GM23338 (cell line): ENCODE data around the gene SLX4IP. TPM values are rescaled to one million over a fixed set of nuclear protein-coding genes. Genes with fewer than 3 reads are reported as not detected.

Experiments
- ATAC-seq: fragments of 200-7000 bp; cut with Tn5 transposase; 3 replicates; pipeline ENCODE4 v1.9.1; 2020
- DNase-seq: peaks from one replicate; pipeline ENCODE4 v3.0.0-alpha.2; 2015; ENCODE audit warnings: low spot score
- H2AFZ ChIP-seq: fragments of 200-600 bp; sonication (generic); 2 replicates; pipeline ENCODE4 v1.8.0; 2016; ENCODE audit warnings: antibody characterized with exemption, mild to moderate bottlenecking, moderate library complexity
- H3F3A ChIP-seq: fragments of 200-600 bp; sonication (generic); replicated peaks from 2 replicates; pipeline ENCODE4 v1.8.0; 2017; ENCODE audit warnings: antibody characterized with exemption, mixed run types, low read depth
- H3K27ac ChIP-seq: fragments of 200-600 bp; sonication (generic); 2 replicates; pipeline ENCODE4 v1.6.1; 2016; ENCODE audit warnings: low read depth
- H3K27me3 ChIP-seq: fragments of 200-600 bp; sonication (generic); 2 replicates; pipeline ENCODE4 v1.8.0; 2016; ENCODE audit warnings: mild to moderate bottlenecking, mixed run types, moderate library complexity; ENCODE audit not compliant: insufficient read depth
- H3K36me3 ChIP-seq: fragments of 200-600 bp; sonication (generic); 2 replicates; pipeline ENCODE4 v1.8.0; 2016; ENCODE audit warnings: mild to moderate bottlenecking; ENCODE audit not compliant: insufficient read depth
- H3K4me1 ChIP-seq: fragments of 200-600 bp; sonication (generic); 2 replicates; pipeline ENCODE4 v1.8.0; 2016; ENCODE audit warnings: mild to moderate bottlenecking, moderate library complexity; ENCODE audit not compliant: insufficient read depth
- H3K4me2 ChIP-seq: fragments of 200-600 bp; sonication (generic); 2 replicates; pipeline ENCODE4 v1.7.1; 2017; ENCODE audit warnings: mixed run types
- H3K4me3 ChIP-seq: fragments of 200-600 bp; sonication (generic); 2 replicates; pipeline ENCODE4 v1.6.1; 2016; ENCODE audit warnings: mixed run types
- H3K79me2 ChIP-seq: fragments of 200-600 bp; sonication (generic); replicated peaks from 2 replicates; pipeline ENCODE4 v1.8.0; 2017; ENCODE audit warnings: mild to moderate bottlenecking; ENCODE audit not compliant: insufficient read depth
- H3K9me2 ChIP-seq: fragments of 200-600 bp; sonication (generic); 2 replicates; pipeline ENCODE4 v1.8.0; 2017; ENCODE audit not compliant: insufficient read depth
- H4K20me1 ChIP-seq: fragments of 200-600 bp; sonication (generic); replicated peaks from 2 replicates; pipeline ENCODE4 v1.8.0; 2017; ENCODE audit warnings: mild to moderate bottlenecking; ENCODE audit not compliant: insufficient read depth
- H3K27ac Mint-ChIP-seq: 2 replicates; pipeline ENCODE4 v1.8.0; 2020; ENCODE audit warnings: inconsistent platforms, mild to moderate bottlenecking, moderate library complexity, mixed read lengths
- H3K27me3 Mint-ChIP-seq: 3 replicates; pipeline ENCODE4 v1.8.0; 2022; ENCODE audit warnings: low read depth, mild to moderate bottlenecking, moderate library complexity, mixed read lengths, inconsistent platforms; ENCODE audit not compliant: insufficient read depth, poor library complexity
- H3K36me3 Mint-ChIP-seq: 3 replicates; pipeline ENCODE4 v1.8.0; 2021; ENCODE audit warnings: low read depth, mild to moderate bottlenecking, inconsistent platforms, moderate library complexity, mixed read lengths
- H3K4me1 Mint-ChIP-seq: 3 replicates; pipeline ENCODE4 v1.8.0; 2020; ENCODE audit warnings: mild to moderate bottlenecking, inconsistent platforms, mixed read lengths
- H3K4me3 Mint-ChIP-seq: 3 replicates; pipeline ENCODE4 v1.8.0; 2021; ENCODE audit warnings: moderate library complexity, mild to moderate bottlenecking, inconsistent platforms, mixed read lengths
- H3K9me3 Mint-ChIP-seq: 3 replicates; pipeline ENCODE4 v1.8.0; 2020; ENCODE audit warnings: moderate library complexity, mild to moderate bottlenecking, inconsistent platforms, mixed read lengths
- ETS1 ChIP-seq: IDR thresholded peaks from 2 replicates; pipeline ENCODE4 v1.6.1; 2016; ENCODE audit warnings: antibody characterized with exemption
- EZH2phosphoT487 ChIP-seq: fragments of 200-600 bp; sonication (generic); IDR thresholded peaks from one replicate; pipeline ENCODE4 v1.8.1; 2018; ENCODE audit warnings: antibody characterized with exemption; ENCODE audit not compliant: unreplicated experiment
- JUNB ChIP-seq: IDR thresholded peaks from one replicate; pipeline ENCODE4 v1.6.1; 2016; ENCODE audit warnings: antibody characterized with exemption; ENCODE audit not compliant: unreplicated experiment
- POLR2AphosphoS5 ChIP-seq: IDR thresholded peaks from 2 replicates; pipeline ENCODE4 v1.6.1; 2016; ENCODE audit warnings: antibody characterized with exemption, low read depth
- ZNF331 ChIP-seq: fragments of 250-450 bp; sonication (Bioruptor Pico); IDR thresholded peaks from 2 replicates; pipeline ENCODE4 v1.5.0; 2020; ENCODE audit warnings: low read depth, mild to moderate bottlenecking, moderate library complexity
- ZNF462 ChIP-seq: fragments of 250-450 bp; sonication (Bioruptor Pico); IDR thresholded peaks from 2 replicates; pipeline ENCODE4 v1.5.0; 2020; ENCODE audit warnings: mild to moderate bottlenecking, moderate library complexity
- polyA plus RNA-seq: library from polyadenylated mRNA; unstranded; fragments of >200 nt; fragmentation: Nextera tagmentation; extraction: Ambion mirVana; gene quantifications from 2 replicates; pipeline ENCODE4 v1.2.1, GENCODE V29; 2016
- total RNA-seq: library from RNA; depleted of rRNA; stranded (reverse); fragments of >200 nt; shearing (Covaris generic); gene quantifications from 2 replicates; pipeline ENCODE4 v1.2.3, GENCODE V29; 2014

SLX4IP gene
- total and polyA plus RNA-seq, 2 experiments from 2014 or later = 9.1 to 9.8 TPM

- H4K20me1 ChIP-seq = no peaks in the 10 kb centered on the region
- H3K4me3 ChIP-seq = no peak overlapping the region
- no peaks in the 10 kb centered on the region for H3F3A ChIP-seq
- H3K79me2 ChIP-seq = no peaks in the 10 kb centered on the region
- ATAC-seq (no peak), DNase-seq (no peak)
- peaks cover 44% of the 10 kb centered on the region for H3K4me1 ChIP-seq
- Mint-ChIP-seq H3K9me3 (no peaks in the 10 kb centered on the region), H3K4me1 (peaks cover 82% of the 10 kb centered on the region), H3K27me3 (peaks cover 3% of the 10 kb centered on the region), H3K36me3 (peaks cover under 1% of the 10 kb centered on the region; the same call in 1 of the 3 replicates), H3K4me3 (no peak overlapping the region), H3K27ac (no peak overlapping the region)
- no peaks in the 10 kb centered on the region for H3K36me3 ChIP-seq
- no peaks in the 10 kb centered on the region for H3K9me2 ChIP-seq
- H3K27me3 ChIP-seq = no peaks in the 10 kb centered on the region
- no peak for TF ChIP-seq ETS1
- no peak for TF ChIP-seq JUNB
- no peak for TF ChIP-seq ZNF462 (CRISPR knock-in tag)
- no peak for TF ChIP-seq POLR2AphosphoS5
- no peak for TF ChIP-seq EZH2phosphoT487
- no peak for TF ChIP-seq ZNF331 (CRISPR knock-in tag)
- no peak overlapping the region for H3K27ac ChIP-seq
- no peak overlapping the region for H2AFZ ChIP-seq
- H3K4me2 ChIP-seq = no peak overlapping the region
Observed at GRCh38 chr20:10631126-10631525, 196.0 kb downstream of the SLX4IP start.
